Ovary (tissue), 3 donors: ENCODE data around the gene PSMA1.
"Not testable (repeated sequence)": the region's sequence is repeated elsewhere in the genome, so short reads cannot be mapped to it uniquely, and the experiment has no call there.

Source experiments
- CTCF ChIP-seq, 3 donors: fragments of 450-650 bp in 2 of 3; fragments of 200-600 bp in 1 of 3; IDR thresholded peaks; one replicate each; pipeline versions ENCODE4 v1.5.1 to v1.8.0; 2016 to 2022; ENCODE audit warnings: antibody characterized with exemption in 3 of 3, mild to moderate bottlenecking in 1 of 3
- EP300 ChIP-seq: sonication (generic); formaldehyde crosslinking; IDR thresholded peaks from one replicate; pipeline ENCODE4 v1.6.1; 2017; ENCODE audit warnings: antibody characterized with exemption
- POLR2A ChIP-seq: fragments of 450-650 bp; IDR thresholded peaks from one replicate; pipeline ENCODE4 v1.6.1; 2017; ENCODE audit warnings: antibody characterized with exemption, mild to moderate bottlenecking, moderate library complexity
- donor health status: DM: no; HTN: no; CAD: no.

- not testable (repeated sequence) for TF ChIP-seq CTCF (IDR thresholded peaks at IDR 0.05); POLR2A; EP300
Observed at GRCh38 chr11:14535166-14535565, 15.0 kb upstream of the PSMA1 start.
